Stimulated activated CD8-positive, alpha-beta memory T cell treated with anti-CD3 and anti-CD28 coated beads, Interleukin-7, amount 100 ng/mL, for 1 hour (primary cell): Measurements from ENCODE around the gene CLDN8.

Source experiments
- DNase-seq, 2 donors: peaks; one replicate each; pipeline ENCODE4 v3.0.0-alpha.2; 2020; ENCODE audit warnings: low read depth in 2 of 2

The CLDN8 gene

DNA sequence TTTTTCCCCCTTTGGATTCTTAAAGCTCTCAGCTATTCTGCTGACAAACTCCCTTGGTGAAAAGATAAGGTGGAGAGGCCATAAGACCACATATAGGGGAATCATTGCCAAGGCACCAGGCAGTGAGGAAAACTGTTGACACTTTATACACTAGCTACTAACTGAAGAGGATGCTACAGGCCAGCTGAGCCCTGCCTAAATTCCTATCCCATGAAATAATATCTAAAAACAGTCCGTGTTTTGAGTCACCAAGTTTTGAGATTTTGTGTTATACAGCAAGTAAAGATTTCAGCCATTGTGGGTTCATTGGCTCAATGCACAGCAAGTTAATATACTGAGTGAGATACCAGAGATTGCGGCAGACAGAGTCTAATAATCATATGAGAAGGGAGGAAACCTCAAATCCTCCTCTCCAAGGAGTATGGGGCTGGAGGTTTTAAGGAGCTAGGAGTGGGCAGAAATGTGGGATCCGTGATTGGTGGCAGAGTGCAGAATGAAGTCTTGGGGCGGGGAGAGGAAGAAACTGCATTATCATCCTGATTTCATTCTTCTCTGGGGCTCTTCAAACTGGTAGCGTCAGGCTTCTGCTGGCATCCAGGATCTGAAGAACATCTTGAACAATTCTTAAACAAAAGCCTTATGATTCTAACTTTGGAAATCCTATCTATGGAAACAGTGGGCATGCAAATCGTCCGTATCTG is 9.2 kb downstream of the CLDN8 start:
- no peak for DNase-seq

DNA sequence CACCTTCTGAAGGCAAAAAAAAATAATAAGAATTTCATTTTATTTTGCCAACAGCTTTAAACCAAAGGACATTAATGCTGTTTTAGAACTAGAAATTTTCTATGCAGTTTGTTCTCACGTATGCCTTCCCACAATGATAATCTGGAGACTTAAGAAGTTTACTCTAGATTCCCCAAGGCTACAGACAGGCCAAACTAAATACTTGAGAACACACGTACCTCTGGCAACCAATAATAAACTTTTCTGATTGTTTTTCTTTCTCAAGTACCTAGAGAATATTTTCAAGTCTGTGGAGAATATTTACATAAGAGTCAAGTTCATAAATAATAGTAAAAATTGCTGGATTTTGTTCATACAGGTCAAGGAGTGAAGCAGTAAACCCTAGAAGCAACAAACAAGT is 15.9 kb downstream of the CLDN8 start:
- no peak for DNase-seq

DNA sequence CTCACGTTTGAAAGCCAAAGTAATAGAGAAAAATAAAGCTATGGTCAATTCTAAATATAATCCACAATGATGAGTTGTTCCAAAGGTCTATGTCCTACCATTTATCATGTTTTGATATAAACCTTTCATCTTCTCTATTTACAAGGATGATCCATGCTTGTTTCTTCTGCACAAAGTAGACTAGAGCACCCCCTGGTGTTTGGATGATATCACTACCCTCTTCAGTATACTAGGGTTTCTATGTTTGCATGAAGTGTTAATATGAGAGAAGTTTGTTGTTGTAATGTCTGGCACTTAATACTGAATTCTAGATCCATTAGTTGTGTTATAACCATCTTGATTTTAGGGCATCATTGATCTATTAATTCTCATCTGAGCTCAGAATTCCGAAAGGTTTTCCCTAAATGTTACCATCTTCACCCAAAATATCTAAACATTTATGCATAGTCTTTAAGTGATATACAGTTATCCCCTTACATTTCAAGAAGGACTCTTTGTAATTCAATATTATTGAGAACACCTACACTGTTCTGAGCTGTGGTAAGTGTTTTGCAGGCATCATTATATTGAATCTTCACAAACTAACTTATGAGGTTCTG is 21.1 kb downstream of the CLDN8 start:
- no peak for DNase-seq

DNA sequence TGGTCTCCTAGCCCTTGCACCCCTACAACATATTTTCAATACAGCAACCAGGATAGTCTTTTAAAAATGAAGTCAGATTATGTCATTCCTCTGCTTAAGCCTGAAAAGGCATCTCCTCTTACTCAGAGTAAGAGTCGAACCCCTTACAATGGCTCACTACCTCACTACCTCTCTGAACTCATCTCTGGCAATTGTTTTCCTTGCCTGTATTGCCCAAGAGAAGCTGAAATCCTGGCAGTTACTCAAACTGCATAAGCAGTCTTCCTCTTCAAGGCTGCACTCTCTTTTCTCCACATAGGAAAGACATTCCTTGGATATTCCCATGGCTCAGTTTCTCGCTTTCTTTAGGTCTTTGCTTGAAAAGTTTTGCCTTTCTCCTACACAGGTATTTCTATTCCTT is 22.7 kb downstream of the CLDN8 start:
- DNase-seq = no peak

DNA sequence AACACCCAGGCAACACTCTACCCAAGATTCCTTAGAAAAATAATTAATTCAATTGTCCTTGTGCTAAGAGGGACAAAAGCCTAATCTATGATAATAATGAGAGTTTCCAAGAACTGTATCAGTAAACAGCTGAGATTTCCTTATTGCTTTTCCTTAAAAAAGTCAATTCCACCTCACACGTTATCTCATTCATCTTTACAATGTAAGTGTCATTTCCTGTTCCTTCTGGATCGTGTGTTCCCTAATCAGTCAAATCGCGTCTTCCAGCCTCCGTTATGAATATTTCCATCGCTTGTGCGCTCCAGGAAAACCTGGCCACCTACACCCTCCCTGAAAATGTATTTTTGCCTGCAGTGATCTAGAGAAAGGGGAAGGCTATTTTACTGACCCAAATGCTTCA is 25.3 kb downstream of the CLDN8 start:
- no peak for DNase-seq

DNA sequence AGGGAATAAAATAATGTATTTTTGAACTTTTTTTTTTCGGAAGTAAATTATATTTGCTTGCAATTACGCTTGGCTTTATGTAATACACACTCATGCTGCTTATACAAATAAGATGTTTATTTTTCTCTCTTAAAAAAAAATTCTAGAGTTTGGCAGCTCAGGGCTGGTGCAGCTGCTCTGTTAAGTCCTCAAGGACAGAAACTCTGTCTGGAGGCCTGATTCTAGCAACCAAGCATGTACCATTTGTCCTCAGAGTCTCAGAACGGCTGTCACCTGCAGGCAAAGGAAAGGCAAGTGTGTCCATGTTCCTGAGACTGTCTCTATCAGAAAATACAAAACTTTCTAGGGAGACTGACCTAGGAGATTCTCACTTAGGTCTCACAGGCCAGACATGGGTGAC is 26.1 kb downstream of the CLDN8 start:
- DNase-seq = no peak

DNA sequence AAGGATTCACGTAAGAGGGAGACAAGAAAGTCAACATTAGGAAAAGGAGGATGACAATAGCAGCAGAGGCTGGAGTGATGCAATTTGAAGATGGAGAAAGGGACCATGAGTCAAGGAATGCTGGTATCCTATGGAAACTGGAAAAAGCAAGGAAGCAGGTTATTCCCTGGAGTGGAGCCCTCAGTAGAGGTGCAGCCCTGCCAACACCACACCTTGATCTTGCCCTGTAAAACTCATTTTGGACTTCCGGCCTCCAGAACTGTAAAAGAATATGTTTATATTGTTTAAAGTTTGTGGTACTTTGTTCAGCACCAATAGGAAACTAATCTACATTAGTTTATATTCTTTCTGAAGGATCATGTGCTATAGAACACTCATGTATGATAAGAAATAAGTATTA is 29.7 kb downstream of the CLDN8 start:
- no peak for DNase-seq

DNA sequence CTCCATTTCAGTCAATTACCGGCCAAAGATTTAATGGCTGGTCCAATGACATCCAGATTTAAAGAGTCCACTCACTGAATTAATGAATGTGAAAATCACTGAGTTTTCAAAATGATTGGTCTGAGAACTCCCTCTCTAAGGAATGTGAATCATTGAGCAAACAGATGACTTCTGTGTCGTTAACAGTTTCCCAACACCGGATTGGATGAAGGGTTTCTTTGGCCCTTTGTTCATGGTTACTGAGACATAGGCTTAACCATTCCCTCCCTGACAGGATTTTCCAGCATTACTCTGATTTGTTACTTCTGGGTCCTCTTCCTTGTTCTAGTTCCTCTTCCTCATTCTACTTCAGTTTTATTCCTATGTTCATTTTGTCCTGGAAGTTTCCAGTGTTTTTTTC is 47.8 kb downstream of the CLDN8 start:
- no peak for DNase-seq

DNA sequence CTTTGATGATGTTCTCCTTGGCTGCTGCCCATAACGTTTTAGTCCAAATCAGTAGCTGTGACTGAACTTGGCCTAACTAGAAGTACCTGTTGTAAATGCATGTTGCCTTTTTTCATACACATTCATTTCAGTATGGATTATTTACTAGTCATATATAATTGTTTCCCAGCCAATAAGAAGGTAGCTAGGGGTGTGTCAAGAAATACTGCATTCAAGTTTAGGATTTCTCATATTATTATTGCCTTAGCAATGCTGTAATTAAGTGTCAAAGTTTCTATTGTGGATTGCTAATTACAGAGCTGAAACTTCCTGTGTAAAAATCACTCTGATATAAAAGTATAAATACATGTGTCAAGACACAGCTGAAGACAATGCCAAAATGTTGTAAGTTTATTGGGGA is 49.2 kb downstream of the CLDN8 start, which contains the start of gene CLDN17:
TSS of gene CLDN17 (minus strand) at position 101 of the 400 bp plus-strand sequence. CDS start 188 bp downstream, outside the sequence.
- DNase-seq = no peak

DNA sequence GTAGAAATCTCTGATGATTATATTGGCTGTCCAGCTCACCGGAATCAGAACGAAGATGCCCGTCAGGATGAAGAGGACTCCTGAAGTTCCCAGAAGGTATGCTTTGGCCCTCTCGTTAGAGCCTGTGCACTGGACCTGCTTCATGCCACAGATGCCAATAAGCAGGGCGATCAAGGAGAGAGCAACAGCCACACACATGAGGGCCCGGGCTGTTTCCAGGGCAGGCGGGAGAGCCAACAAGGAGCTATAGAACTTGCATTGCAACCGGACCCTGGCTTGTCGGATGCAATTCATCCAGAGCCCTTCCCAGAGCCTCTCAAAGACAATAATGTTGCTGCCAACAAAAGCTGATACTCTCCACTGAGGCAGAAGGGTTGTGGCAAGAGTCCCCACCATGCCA is 49.7 kb downstream of the CLDN8 start:
- no peak for DNase-seq

DNA sequence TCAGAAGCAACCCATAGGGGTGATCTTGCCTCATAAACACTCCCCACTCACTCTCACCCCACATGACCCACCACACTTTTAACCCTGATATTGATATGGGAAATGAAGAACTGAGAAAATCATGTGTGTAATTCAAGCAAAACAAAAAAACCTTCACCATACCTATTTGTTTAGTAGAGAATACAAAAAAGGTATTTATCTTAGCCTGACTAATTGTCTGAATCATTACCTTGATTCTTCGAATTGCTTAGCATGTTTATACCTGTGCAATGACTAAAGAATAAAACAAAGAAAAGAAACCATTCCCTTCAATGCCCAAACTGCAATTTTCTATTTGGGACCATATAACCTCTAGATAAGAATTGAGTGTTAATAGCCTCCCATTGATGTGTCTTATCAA is 51.1 kb downstream of the CLDN8 start:
- no peak for DNase-seq
